ENCODE results near the gene LRRC63.
"Not testable (repeated sequence)": the region's sequence is repeated elsewhere in the genome, so short reads cannot be mapped to it uniquely, and the experiment has no call there.

LRRC63 gene

GRCh38 chr13:46278474-46278873, 66.7 kb downstream of the LRRC63 start (continued):
- no peak for TF ChIP-seq ZNF692 (tag by site-specific recombination; IDR thresholded peaks at IDR 0.05)

- no peaks in the 10 kb centered on the region for H3K4me1 ChIP-seq (ENCODE audit: control insufficient read depth, insufficient read depth, low read length)
- no peak for TF ChIP-seq ZNF610 (tag by site-specific recombination; IDR thresholded peaks at IDR 0.05; ENCODE audit: borderline replicate concordance)
- no peak for TF ChIP-seq ZNF692 (tag by site-specific recombination; IDR thresholded peaks at IDR 0.05)
- TF ChIP-seq ZNF394 (tag by site-specific recombination; IDR thresholded peaks at IDR 0.05; ENCODE audit: borderline replicate concordance) = no peak
- TF ChIP-seq AEBP2 (tag by site-specific recombination; IDR thresholded peaks at IDR 0.05; ENCODE audit: borderline replicate concordance) = no peak
- TF ChIP-seq KLF8 (tag by site-specific recombination; IDR thresholded peaks at IDR 0.05) = no peak
- no peak for TF ChIP-seq ZNF223 (tag by site-specific recombination; IDR thresholded peaks at IDR 0.05)
- TF ChIP-seq SCRT1 (tag by site-specific recombination; IDR thresholded peaks at IDR 0.05; ENCODE audit: borderline replicate concordance) = no peak
- TF ChIP-seq ZNF670 (tag by site-specific recombination; IDR thresholded peaks at IDR 0.05; ENCODE audit: low read depth) = no peak
- no peak for TF ChIP-seq ZNF544 (tag by site-specific recombination; IDR thresholded peaks at IDR 0.05)
- TF ChIP-seq INSM2 (tag by site-specific recombination; IDR thresholded peaks at IDR 0.05) = no peak
- no peak for TF ChIP-seq ZFP3 (tag by site-specific recombination; IDR thresholded peaks at IDR 0.05; ENCODE audit: low read depth)
- no peak for TF ChIP-seq ZFP37 (tag by site-specific recombination; IDR thresholded peaks at IDR 0.05)
- TF ChIP-seq ZFHX2 (tag by site-specific recombination; conservative IDR thresholded peaks at IDR 0.05) = no peak
- TF ChIP-seq FEZF1 (tag by site-specific recombination; IDR thresholded peaks at IDR 0.05) = no peak
- no peak for TF ChIP-seq ZNF175 (tag by site-specific recombination; IDR thresholded peaks at IDR 0.05)
- no peak overlapping the region for H3K27ac ChIP-seq (ENCODE audit: extremely low read depth, low read depth, low read length)
- H3K4me3 ChIP-seq (ENCODE audit: low read depth, low read length) = no peak overlapping the region
- no peaks in the 10 kb centered on the region for H3K9me3 ChIP-seq (ENCODE audit: control insufficient read depth, insufficient read depth, low read depth, low read length)
- H3K36me3 ChIP-seq (ENCODE audit: control insufficient read depth in 2 of 2, insufficient read depth in 1 of 2, low read length in 2 of 2) = no peaks in the 10 kb centered on the region
- ChIA-PET CTCF (no interaction called here), POLR2A (no interaction called here)
These were observed 70.1 kb downstream of the LRRC63 start for GRCh38 chr13:46281779-46282178.

DNA sequence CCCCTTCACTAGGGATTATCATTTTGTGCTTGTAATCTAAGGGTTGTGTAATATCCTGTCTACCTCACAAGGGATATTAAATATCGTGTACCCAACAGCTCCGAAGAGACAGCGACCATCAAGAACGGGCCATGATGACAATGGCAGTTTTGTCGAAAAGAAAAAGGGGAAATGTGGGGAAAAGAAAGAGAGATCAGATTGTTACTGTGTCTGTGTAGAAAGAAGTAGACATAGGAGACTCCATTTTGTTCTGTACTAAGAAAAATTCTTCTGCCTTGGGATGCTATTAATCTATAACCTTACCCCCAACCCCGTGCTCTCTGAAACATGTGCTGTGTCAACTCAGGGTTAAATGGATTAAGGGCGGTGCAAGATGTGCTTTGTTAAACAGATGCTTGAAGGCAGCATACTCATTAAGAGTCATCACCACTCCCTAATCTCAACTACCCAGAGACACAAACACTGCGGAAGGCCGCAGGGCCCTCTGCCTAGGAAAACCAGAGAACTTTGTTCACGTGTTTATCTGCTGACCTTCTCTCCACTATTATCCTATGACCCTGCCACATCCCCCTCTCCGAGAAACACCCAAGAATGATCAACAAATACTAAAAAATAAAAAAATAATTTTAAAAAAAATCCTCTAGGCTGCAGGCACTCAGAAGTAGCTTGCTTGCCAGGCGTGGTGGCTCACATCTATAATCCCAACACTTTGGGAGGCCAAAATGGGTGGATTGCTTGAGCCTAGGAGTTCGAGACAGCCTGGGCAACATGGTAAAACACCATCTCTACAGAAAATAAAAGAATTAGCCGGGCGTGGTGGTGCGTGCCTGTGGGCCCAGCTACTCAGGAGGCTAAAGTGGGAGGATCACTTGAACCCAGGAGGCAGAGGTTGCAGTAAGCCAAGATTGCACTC, 72.4 kb downstream of the LRRC63 start:
- POLR2A ChIA-PET; H3K36me3 ChIP-seq (ENCODE audit: control insufficient read depth in 2 of 2, insufficient read depth in 1 of 2, low read length in 2 of 2); H3K4me1 ChIP-seq (ENCODE audit: control insufficient read depth, insufficient read depth, low read length); H3K27ac ChIP-seq (ENCODE audit: extremely low read depth, low read depth, low read length); H3K4me3 ChIP-seq (ENCODE audit: low read depth, low read length); H3K9me3 ChIP-seq (ENCODE audit: control insufficient read depth, insufficient read depth, low read depth, low read length): not testable (repeated sequence)
- CTCF ChIA-PET = interaction anchor here (0.6 to 0.7 kb wide), 2 partner anchors 96 to 1621 kb away, joined by 3 to 4 read pairs; no protein-coding TSS in a partner anchor
